Measurements from ENCODE around the gene SEPTIN12. TPM values are rescaled to one million over a fixed set of nuclear protein-coding genes. Genes with fewer than 3 reads are reported as not detected.

Gene SEPTIN12
- total RNA-seq, 2 experiments from 2014 or later, result not detected

DNA sequence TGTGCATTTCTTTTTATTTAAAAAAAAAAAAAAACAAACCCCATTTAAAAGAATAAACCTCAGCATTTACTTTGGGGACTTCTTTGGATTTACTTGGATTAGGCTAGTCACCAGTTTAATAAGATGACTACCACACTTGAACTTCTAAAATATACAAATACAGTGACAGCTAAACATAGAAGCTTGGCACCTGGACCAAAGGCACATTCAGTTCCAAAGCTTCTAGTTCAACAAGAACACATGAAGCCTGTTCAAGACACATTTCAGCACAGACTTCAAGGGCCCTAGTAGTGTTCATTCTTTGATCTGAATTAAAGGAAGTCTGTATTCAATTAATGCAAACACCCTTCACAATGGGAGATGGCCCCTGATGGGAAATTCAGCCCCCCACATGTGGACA lies 25.9 kb upstream of the SEPTIN12 start:
- ChIA-PET CTCF (no interaction called here), POLR2A (no interaction called here)
- Mint-ChIP-seq H3K4me3 (no peak overlapping the region), H3K27me3 (no peaks in the 10 kb centered on the region), H3K4me1 (ENCODE audit: low read depth) (no peaks in the 10 kb centered on the region), H3K9me3 (no peaks in the 10 kb centered on the region), H3K36me3 (peaks cover 48% of the 10 kb centered on the region), H3K27ac (no peak overlapping the region)
- intact Hi-C loops (cut with micrococcal nuclease), result no loop called here
- DNase-seq, result no peak

DNA sequence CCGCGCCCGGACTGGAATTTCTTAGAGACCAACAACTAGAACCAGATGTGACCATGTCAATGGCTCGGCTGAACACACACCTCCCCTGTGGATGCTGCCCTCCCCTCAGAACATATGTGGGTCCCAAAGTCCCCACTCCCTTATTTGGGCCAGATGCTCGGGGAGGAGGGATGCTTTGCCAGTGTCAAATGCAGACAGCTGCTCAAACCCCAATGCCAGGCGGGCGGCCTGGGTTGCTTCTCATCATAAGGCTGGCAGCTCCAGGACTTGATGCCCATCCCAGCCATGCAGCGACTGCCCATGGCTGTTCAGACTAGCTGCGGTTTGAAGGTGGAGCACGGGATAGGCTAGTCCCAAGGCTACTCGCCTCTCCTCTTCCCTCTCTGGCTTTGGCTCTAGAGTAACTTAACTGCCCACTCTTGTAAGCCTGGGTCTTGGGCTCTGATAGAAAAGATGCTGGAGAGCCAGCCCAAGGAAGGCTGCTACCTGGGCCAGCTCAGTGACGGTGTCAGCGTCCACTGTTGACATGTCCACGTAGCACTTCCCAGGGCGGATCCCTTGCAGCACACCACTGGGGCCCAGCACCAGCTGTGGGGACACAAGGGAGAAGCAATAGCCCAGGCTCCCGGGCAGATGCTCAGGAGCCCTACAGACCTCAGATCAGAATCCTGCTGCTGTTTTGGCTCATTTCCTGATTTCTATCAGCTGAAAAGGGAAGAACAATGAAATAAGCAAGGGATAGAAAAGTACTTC lies 25.3 kb upstream of the SEPTIN12 start:
- H3K36me3 Mint-ChIP-seq, result peaks cover 47% of the 10 kb centered on the region
- no peaks in the 10 kb centered on the region for H3K4me1 Mint-ChIP-seq (ENCODE audit: low read depth)
- H3K27ac Mint-ChIP-seq, result no peak overlapping the region
- H3K4me3 Mint-ChIP-seq, result no peak overlapping the region
- H3K27me3 Mint-ChIP-seq, result no peaks in the 10 kb centered on the region
- CTCF ChIA-PET, result no interaction called here
- H3K9me3 Mint-ChIP-seq, result no peaks in the 10 kb centered on the region
- intact Hi-C loops (cut with micrococcal nuclease), result no loop called here
- no peak for DNase-seq
- POLR2A ChIA-PET, result no interaction called here

DNA sequence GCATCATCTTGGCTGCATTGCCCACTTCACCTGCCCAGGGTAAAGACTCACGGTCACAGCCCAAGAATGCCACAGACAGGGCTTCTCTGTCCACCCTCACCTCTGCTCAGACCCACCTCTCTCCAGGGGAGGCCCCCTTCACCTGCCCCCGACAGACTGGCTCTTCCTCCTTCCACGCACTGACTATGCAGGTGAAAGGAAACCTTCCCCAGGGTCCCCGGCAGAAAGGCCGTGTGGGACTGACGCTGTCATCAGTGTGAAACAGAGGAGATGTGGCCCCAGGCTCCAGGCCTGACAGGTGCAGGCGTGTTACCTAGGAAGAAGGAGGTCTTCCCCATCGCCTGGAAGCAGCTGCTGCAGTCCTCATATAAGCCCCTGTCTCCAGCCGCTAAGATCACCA lies 23.6 kb upstream of the SEPTIN12 start:
- no peak for DNase-seq
- intact Hi-C loops (cut with micrococcal nuclease), result no loop called here

DNA sequence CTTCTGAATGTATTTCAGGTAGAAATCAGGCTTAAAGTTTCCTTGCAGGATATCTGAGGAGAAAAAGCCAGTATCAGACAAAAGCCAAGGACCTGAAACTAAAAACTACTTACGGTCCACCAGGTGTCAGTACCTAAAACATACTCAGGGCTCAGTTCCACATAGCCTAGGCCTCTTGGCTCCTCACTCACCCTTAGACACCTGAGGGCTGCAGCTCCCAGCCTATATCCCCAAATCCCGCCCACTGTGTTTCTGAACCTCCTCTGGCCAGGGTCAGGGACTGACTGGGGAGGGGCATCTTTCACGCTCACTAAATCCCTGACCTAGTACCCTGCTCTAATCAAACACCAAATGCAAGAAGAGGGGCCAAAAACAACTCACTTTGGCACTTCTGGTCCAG lies 23.1 kb upstream of the SEPTIN12 start:
- Mint-ChIP-seq H3K4me3 (no peak overlapping the region), H3K9me3 (no peaks in the 10 kb centered on the region), H3K27me3 (no peaks in the 10 kb centered on the region), H3K4me1 (ENCODE audit: low read depth) (no peaks in the 10 kb centered on the region), H3K27ac (no peak overlapping the region), H3K36me3 (peaks cover 46% of the 10 kb centered on the region)
- ChIA-PET POLR2A (no interaction called here), CTCF (interaction anchor here (1.0 kb wide), 1 partner anchor 8 kb away, joined by 4 read pairs; the partner anchor contains the start of gene ROGDI)
- DNase-seq, result no peak
- intact Hi-C loops (cut with micrococcal nuclease), result no loop called here

More for the DNA sequence above, 23.6 kb upstream of the SEPTIN12 start:
- Mint-ChIP-seq H3K36me3 (peaks cover 46% of the 10 kb centered on the region), H3K9me3 (no peaks in the 10 kb centered on the region), H3K27ac (no peak overlapping the region), H3K27me3 (no peaks in the 10 kb centered on the region), H3K4me1 (ENCODE audit: low read depth) (no peaks in the 10 kb centered on the region), H3K4me3 (no peak overlapping the region)
- POLR2A ChIA-PET, result no interaction called here
- CTCF ChIA-PET, result interaction anchor here (0.9 to 1.0 kb wide), 2 partner anchors 9 to 116 kb away, joined by 3 to 4 read pairs; partner anchors contain the start of gene ROGDI

DNA sequence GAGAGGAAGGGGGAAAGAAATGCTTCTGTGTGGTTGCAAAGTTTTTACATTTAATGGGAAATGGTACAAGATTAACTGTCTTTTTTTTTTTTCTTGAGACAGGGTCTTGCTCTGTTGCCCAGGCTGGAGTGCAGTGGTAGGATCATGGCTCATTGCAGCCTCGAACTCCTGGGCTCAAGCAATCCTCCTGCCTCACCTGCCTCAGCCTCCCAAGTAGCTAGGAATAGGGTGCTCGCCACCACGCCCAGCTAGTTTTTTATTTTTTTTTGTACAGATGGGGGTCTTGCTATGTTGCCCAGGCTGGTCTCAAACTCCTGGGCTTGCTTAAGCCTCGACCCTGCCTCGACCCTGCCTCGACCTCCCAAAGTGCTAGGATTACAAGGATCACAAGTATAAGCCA lies 18.1 kb upstream of the SEPTIN12 start:
- peaks cover 19% of the 10 kb centered on the region for H3K36me3 Mint-ChIP-seq
- no peak overlapping the region for H3K27ac Mint-ChIP-seq
- no peak for DNase-seq
- intact Hi-C loops (cut with micrococcal nuclease), result no loop called here
- peaks cover 9% of the 10 kb centered on the region for H3K4me1 Mint-ChIP-seq (ENCODE audit: low read depth)
- no peaks in the 10 kb centered on the region for H3K9me3 Mint-ChIP-seq
- H3K27me3 Mint-ChIP-seq, result no peaks in the 10 kb centered on the region
- POLR2A ChIA-PET, result interaction anchor here (0.6 kb wide), 2 partner anchors 40 to 345 kb away, joined by 3 read pairs; no protein-coding TSS in a partner anchor
- H3K4me3 Mint-ChIP-seq, result no peak overlapping the region
- CTCF ChIA-PET, result no interaction called here

DNA sequence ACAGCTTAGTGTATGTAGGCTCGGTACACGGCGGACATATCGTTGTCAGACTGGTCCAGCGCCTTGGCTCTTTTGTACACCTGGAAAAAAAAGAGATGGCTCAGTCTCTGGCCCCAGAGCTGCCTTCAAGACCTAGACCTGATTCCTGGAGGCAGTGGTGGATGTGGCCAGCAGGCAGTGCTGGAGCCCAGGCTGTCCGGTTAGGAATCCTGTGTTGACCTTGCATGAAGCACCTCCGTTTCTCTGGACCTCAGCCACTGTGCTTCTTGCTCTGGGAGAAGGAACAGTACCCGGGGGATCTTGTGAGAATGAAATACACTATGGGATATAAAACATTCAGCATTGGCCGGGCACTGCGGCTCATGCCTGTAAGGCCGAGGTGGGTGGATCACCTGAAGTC lies 17.1 kb upstream of the SEPTIN12 start:
- intact Hi-C loops (cut with micrococcal nuclease), result no loop called here
- Mint-ChIP-seq H3K27me3 (no peaks in the 10 kb centered on the region), H3K4me3 (no peak overlapping the region), H3K27ac (no peak overlapping the region), H3K36me3 (peaks cover 16% of the 10 kb centered on the region), H3K9me3 (no peaks in the 10 kb centered on the region), H3K4me1 (ENCODE audit: low read depth) (peaks cover 9% of the 10 kb centered on the region)
- no peak for DNase-seq
- CTCF ChIA-PET, result no interaction called here
- POLR2A ChIA-PET, result no interaction called here

GRCh38 chr16:4803898-4804762 lies 16.0 kb upstream of the SEPTIN12 start:
- no peak for DNase-seq
- CTCF ChIA-PET, result interaction anchor here (0.6 kb wide), 1 partner anchor 149 kb away, joined by 5 read pairs; no protein-coding TSS in a partner anchor
- intact Hi-C loops (cut with micrococcal nuclease), result loop anchor here (1.0 to 2.0 kb wide), 2 partner anchors 69 to 154 kb away; partner anchors contain the start of genes ANKS3, DNAAF8 and SEC14L5

GRCh38 chr16:4803401-4803844 lies 15.3 kb upstream of the SEPTIN12 start:
- DNase-seq, result no peak
- ChIA-PET CTCF (interaction anchor here (0.6 to 1.9 kb wide), 4 partner anchors 8 to 295 kb away, joined by 3 to 4 read pairs (median 4); partner anchors contain the start of genes ANKS3 and DNAAF8), POLR2A (interaction anchor here (1.5 kb wide), 2 partner anchors 35 to 69 kb away, joined by 3 to 5 read pairs; partner anchors contain the start of genes ANKS3 and DNAAF8)
- H3K4me1 Mint-ChIP-seq (ENCODE audit: low read depth), result peaks cover 9% of the 10 kb centered on the region
- H3K27ac Mint-ChIP-seq, result no peak overlapping the region
- peak overlapping the region; percentile 74 for H3K4me3 Mint-ChIP-seq
- peaks cover 12% of the 10 kb centered on the region for H3K36me3 Mint-ChIP-seq
- no peaks in the 10 kb centered on the region for H3K27me3 Mint-ChIP-seq
- no peaks in the 10 kb centered on the region for H3K9me3 Mint-ChIP-seq
- intact Hi-C loops (cut with micrococcal nuclease), result loop anchor here (1.0 to 2.0 kb wide), 2 partner anchors 69 to 155 kb away; partner anchors contain the start of genes ANKS3, DNAAF8 and SEC14L5

More at GRCh38 chr16:4803898-4804762, 16.0 kb upstream of the SEPTIN12 start:
- Mint-ChIP-seq H3K27ac (no peak overlapping the region), H3K27me3 (no peaks in the 10 kb centered on the region), H3K9me3 (no peaks in the 10 kb centered on the region), H3K36me3 (peaks cover 16% of the 10 kb centered on the region), H3K4me3 (no peak overlapping the region), H3K4me1 (ENCODE audit: low read depth) (peaks cover 9% of the 10 kb centered on the region)
- POLR2A ChIA-PET, result interaction anchor here (1.5 kb wide), 2 partner anchors 35 to 70 kb away, joined by 3 to 5 read pairs; partner anchors contain the start of genes ANKS3 and DNAAF8

DNA sequence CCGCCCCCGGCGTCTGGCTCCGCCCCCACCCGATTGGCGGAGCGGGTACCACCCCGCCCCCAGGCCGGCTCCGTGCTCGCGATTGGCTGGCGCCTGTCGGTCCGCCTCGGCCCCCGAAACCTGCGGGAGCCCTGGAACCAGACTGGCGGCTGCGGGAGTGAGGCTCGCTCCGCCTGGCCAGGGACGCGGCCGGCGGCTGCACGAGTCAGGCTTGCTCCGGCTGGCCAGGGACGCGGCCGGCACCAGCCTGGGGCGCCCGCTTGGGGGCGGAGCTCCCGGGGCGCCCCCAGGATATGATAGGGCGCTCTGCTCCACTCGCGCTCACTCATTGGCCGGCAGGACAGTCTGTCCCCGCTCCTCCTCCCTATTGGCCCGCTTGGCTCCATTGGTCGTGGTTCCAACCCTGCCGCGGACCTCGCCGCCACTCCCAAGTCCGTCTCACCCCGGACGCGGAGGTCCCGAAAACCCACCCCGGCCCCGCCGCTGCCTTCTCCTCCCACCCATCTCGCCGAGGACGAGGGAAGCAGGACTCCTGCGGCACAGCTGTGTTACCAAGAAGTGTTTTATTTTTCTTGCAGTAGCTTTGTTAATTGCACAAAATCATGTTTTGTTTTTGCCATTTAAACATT lies 14.6 kb upstream of the SEPTIN12 start:
- peak; percentile 90 for DNase-seq
- CTCF ChIA-PET, result interaction anchor here (0.6 to 1.9 kb wide), 5 partner anchors 9 to 296 kb away, joined by 3 to 4 read pairs (median 3); partner anchors contain the start of genes ANKS3 and DNAAF8
- no peaks in the 10 kb centered on the region for H3K27me3 Mint-ChIP-seq
- H3K9me3 Mint-ChIP-seq, result no peaks in the 10 kb centered on the region
- peaks cover 12% of the 10 kb centered on the region for H3K36me3 Mint-ChIP-seq
- POLR2A ChIA-PET, result interaction anchor here (1.5 kb wide), 2 partner anchors 34 to 68 kb away, joined by 3 to 5 read pairs; partner anchors contain the start of genes ANKS3 and DNAAF8
- peaks cover 9% of the 10 kb centered on the region for H3K4me1 Mint-ChIP-seq (ENCODE audit: low read depth)
- no peak overlapping the region for H3K27ac Mint-ChIP-seq
- H3K4me3 Mint-ChIP-seq, result peak overlapping the region; percentile 75
- intact Hi-C loops (cut with micrococcal nuclease), result loop anchor here (1.0 to 2.0 kb wide), 5 partner anchors 34 to 156 kb away; partner anchors contain the start of genes ANKS3, DNAAF8, GLYR1 and NUDT16L1

- H3K27me3 Mint-ChIP-seq, result no peaks in the 10 kb centered on the region
- CTCF ChIA-PET, result interaction anchor here (0.6 to 1.9 kb wide), 4 partner anchors 10 to 68 kb away, joined by 3 to 4 read pairs (median 4); partner anchors contain the start of genes ANKS3 and DNAAF8
- peak within 1 kb of the TSS; percentile 38 for H3K27ac Mint-ChIP-seq
- H3K9me3 Mint-ChIP-seq, result no peaks in the 10 kb centered on the region
- peaks cover 6% of the 10 kb centered on the region for H3K36me3 Mint-ChIP-seq
- POLR2A ChIA-PET, result interaction anchor here (1.5 kb wide), 2 partner anchors 33 to 68 kb away, joined by 3 to 5 read pairs; partner anchors contain the start of genes ANKS3 and DNAAF8
- DNase-seq, result peak; percentile 83
- H3K4me3 Mint-ChIP-seq, result peak within 1 kb of the TSS; percentile 75
- intact Hi-C loops (cut with micrococcal nuclease), result loop anchor here (1.0 to 2.0 kb wide), 4 partner anchors 34 to 109 kb away; partner anchors contain the start of genes ANKS3, DNAAF8, GLYR1 and NUDT16L1
- peaks cover 9% of the 10 kb centered on the region for H3K4me1 Mint-ChIP-seq (ENCODE audit: low read depth)
Measured at GRCh38 chr16:4801962-4802658, 14.0 kb upstream of the SEPTIN12 start, which contains the start of gene ROGDI. TSS of gene ROGDI (minus strand) at chr16:4802633. CDS start at chr16:4802571, 62 bp downstream.

Measured in activated CD4-positive, alpha-beta memory T cell treated with anti-CD3 and anti-CD28 coated beads for 36 hours (primary cell).